ENCODE data around the gene ODAD4.

Gene ODAD4

GRCh38 chr17:41937970-41938954 is 7.8 kb downstream of the ODAD4 start:
- no peak for DNase-seq (ENCODE audit: extremely low read depth in 1 of 2, low read depth in 1 of 2)

DNA sequence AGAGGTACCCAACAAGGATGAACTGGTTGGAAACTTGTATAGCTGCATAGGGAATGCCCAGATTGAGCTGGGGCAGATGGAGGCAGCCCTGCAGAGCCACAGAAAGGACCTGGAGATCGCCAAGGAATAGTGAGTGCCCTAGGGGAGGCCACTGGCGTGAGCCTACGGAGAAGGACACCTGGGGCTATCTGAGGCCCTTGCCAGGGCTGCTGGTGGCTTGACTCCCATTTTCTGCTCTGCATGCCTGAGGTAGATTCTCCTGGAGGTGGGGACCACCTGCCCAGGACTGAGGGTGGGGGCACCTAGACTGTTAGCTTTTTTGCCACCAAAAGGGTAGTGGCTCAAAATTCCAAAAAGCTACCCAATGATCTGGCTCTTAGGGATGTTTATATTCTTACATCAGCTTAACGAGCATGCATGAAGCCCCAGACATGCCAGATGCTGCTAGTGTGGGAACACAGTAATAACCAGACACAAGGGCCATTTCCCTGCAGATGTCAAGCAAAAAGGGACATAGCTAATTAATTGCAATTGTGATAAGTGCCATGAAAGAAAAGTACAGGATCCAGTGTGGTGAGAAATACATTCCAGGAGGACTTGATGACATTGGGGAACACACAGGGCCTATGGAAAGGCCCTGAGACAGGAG is 8.8 kb downstream of the ODAD4 start:
- DNase-seq (ENCODE audit: extremely low read depth in 1 of 2, low read depth in 1 of 2), result no peak

GRCh38 chr17:41939693-41940090 is 9.3 kb downstream of the ODAD4 start:
- no peak for DNase-seq (ENCODE audit: extremely low read depth in 1 of 2, low read depth in 1 of 2)

DNA sequence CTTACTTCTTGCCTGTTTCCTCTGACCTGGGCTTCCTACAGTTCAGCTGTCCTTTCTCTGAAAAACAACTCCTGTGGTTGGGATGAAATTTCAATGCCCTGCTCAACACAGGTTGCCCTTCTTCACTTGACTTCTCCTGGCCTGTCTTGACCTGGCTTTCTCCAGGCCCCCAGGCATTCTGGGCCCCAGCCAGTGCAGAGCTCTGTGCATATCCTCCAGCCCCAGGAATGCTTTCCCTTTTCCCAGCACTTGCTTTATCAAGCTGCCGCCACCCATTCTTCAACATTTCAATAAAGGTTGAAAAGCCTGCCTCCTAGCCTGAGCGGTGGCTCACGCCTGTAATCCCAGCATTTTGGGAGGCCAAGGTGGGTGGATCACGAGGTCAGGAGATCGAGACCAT is 10.8 kb downstream of the ODAD4 start:
- no peak for DNase-seq (ENCODE audit: extremely low read depth in 1 of 2, low read depth in 1 of 2)

- no peak for DNase-seq (ENCODE audit: extremely low read depth in 1 of 2, low read depth in 1 of 2)
Observed at GRCh38 chr17:41942626-41943373, 12.4 kb downstream of the ODAD4 start.

DNA sequence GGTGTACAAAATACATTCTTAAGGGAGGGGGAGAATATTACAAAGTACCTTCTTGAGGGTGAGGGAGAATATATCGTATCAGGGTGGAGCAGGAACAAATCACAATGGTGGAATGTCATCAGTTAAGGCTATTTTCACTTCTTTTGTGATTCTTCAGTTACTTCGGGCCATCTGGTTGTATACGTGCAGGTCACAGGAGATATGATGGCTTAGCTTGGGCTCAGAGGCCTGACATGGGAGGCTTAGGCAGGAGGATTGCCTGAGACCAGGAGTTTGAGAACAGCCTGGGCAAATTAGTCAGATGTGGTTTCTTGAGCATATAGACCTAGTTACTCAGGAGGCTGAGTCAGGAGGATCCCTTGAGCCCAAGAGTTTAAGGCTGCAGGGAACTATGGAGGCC is 13.1 kb downstream of the ODAD4 start:
- no peak for DNase-seq (ENCODE audit: extremely low read depth in 1 of 2, low read depth in 1 of 2)

- no peak for DNase-seq (ENCODE audit: extremely low read depth in 1 of 2, low read depth in 1 of 2)
Observed at GRCh38 chr17:41944943-41945342, 14.5 kb downstream of the ODAD4 start.

GRCh38 chr17:41948762-41949460 is 18.5 kb downstream of the ODAD4 start:
- DNase-seq (ENCODE audit: extremely low read depth in 1 of 2, low read depth in 1 of 2), result no peak

DNA sequence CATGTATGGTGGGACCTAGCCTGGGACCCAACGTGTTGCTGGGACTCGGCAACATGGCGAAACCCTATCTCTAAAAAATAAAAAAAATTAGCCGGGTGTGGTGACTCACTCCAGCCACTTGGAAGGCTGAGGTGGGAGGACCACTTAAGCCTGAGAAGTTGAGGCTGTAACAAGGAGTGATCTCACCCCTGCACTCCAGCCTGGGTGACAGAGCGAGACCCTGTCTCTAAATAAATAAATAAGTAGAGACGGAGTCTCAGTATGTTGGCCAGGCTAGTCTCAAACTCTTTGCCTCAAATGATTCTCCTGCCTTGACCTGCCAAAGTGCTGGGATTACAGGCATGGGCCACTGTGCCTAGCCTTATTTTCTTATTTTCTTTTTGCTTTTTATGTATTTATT is 26.1 kb downstream of the ODAD4 start:
- DNase-seq (ENCODE audit: extremely low read depth in 1 of 2, low read depth in 1 of 2), result no peak

- DNase-seq (ENCODE audit: extremely low read depth in 1 of 2, low read depth in 1 of 2), result no peak
Observed at GRCh38 chr17:41957031-41957868, 26.8 kb downstream of the ODAD4 start.

DNA sequence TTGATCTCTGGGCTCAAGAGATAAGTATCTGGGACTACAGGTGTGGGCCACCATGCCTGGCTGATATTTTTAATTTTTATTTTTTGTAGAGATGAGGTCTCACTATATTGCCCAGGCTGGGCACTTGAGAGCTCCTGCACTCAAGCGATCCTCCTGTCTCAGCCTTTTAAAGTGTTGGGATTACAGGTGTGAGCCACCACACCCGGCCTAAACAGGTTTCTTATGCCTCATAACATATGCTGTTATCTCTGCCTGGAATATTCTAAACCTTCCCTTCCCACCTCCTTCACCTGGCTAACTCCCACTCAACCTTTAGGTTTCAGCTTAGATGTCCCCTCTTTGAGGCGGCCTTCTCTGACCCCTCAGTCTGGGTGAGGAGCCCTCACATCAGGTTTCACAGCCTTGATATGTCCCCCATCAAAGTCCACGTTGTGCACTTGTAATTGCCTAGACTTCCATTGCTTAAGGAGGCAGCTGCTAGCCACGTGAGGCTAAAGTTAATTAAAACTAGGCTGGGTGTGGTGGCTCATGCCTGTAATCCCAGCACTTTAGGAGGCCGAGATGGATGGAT is 27.5 kb downstream of the ODAD4 start:
- DNase-seq (ENCODE audit: extremely low read depth in 1 of 2, low read depth in 1 of 2), result no peak

DNA sequence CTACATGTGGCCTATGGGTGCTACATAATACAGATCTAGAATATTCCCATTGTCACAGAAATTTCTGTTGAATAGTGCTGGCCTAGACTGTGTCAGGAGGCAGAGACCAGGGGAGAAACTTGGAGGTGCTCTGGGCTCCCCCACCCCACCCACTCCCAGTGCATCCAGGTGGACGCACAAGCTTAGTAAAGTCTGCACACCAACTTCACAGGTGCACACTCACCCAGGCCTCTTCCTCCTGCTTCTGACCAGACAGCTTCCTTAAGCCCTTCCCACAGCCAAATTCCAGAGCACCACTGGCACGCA is 28.6 kb downstream of the ODAD4 start:
- DNase-seq (ENCODE audit: extremely low read depth in 1 of 2, low read depth in 1 of 2), result no peak

- no peak for DNase-seq (ENCODE audit: extremely low read depth in 1 of 2, low read depth in 1 of 2)
Observed at GRCh38 chr17:41959336-41960095, 29.1 kb downstream of the ODAD4 start.

- no peak for DNase-seq (ENCODE audit: extremely low read depth in 1 of 2, low read depth in 1 of 2)
Observed at GRCh38 chr17:41962111-41962510, 31.7 kb downstream of the ODAD4 start.

GRCh38 chr17:41962768-41963434 is 32.5 kb downstream of the ODAD4 start:
- DNase-seq (ENCODE audit: extremely low read depth in 1 of 2, low read depth in 1 of 2), result peak; percentile 24 to 56

DNA sequence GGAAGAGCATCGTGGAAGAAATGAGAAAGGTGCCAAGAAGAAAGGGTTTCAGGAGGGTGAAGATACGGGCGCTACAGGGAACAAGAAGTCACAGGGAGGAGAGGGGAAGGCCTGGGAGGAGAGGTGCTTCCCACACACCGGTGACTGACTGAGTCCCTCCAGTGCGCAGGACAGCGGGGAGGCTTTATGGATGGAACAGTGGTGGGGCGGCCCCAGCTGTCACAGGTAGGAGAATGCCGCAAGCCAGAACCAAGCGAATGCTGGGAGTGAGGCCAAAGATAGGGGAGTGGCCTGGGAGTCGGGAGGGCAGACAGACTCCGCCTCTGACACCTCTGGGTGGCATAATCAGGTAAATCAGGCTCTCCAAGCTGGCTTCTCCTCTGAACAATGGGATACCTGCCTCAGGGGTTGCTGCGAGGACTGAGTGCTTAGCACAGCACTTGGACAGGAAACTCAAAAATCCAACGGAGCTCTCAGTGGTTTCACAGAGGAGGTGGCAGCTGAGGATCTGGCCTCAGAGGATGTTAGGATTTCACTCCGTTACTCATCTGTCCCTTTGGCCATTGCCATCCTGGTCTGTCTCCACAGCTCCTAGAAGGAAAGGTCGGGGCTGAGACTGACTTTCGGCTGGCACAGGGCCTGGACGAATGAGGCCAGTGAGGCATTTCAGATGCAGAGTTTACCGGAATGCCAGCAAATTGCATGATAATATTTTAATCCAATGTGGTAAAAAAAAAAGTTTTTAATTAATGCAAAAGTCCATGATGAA is 35.5 kb downstream of the ODAD4 start:
- DNase-seq (ENCODE audit: extremely low read depth in 1 of 2, low read depth in 1 of 2), result peak; percentile 33 to 34

GRCh38 chr17:41966463-41967140 is 36.2 kb downstream of the ODAD4 start, which contains the start of gene CNP:
CNP (plus strand) TSS chr17:41966795; CDS start chr17:41966885, 90 bp downstream.
- peak; percentile 67 to 91 for DNase-seq (ENCODE audit: extremely low read depth in 1 of 2, low read depth in 1 of 2)
